Measurements from ENCODE around the gene TTLL13. TPM values are rescaled to one million over a fixed set of nuclear protein-coding genes. Genes with fewer than 3 reads are reported as not detected.
"Not testable (repeated sequence)": the region's sequence is repeated elsewhere in the genome, so short reads cannot be mapped to it uniquely, and the experiment has no call there.

The TTLL13 gene
- total RNA-seq, 1 donor from 2014 or later: 0.20 TPM

- peak; percentile 13 for ATAC-seq
- DNase-seq: no peak
- intact Hi-C loops (cut with micrococcal nuclease): no loop called here
These were observed 52.4 kb downstream of the TTLL13 start for GRCh38 chr15:90301707-90302300.

GRCh38 chr15:90305355-90305754 is 56.0 kb downstream of the TTLL13 start:
- ATAC-seq; DNase-seq; intact Hi-C loops (cut with micrococcal nuclease): not testable (repeated sequence)

- intact Hi-C loops (cut with micrococcal nuclease): no loop called here
- DNase-seq (no peak), ATAC-seq (no peak)
These were observed 56.6 kb downstream of the TTLL13 start for GRCh38 chr15:90305932-90306331.

GRCh38 chr15:90306560-90306959 is 57.2 kb downstream of the TTLL13 start:
- ATAC-seq (no peak), DNase-seq (no peak)
- intact Hi-C loops (cut with micrococcal nuclease): no loop called here

- intact Hi-C loops (cut with micrococcal nuclease): no loop called here
- no peak for ATAC-seq
- DNase-seq: no peak
These were observed 58.3 kb downstream of the TTLL13 start for GRCh38 chr15:90307661-90308060.

GRCh38 chr15:90309020-90309419 is 59.7 kb downstream of the TTLL13 start:
- intact Hi-C loops (cut with micrococcal nuclease): no loop called here
- DNase-seq (no peak), ATAC-seq (peak; percentile 22)

Other genes with a start within 250 kb of the TTLL13 start
- gene ZNF710, start 248.2 kb upstream of the TTLL13 start, total RNA-seq: 6.1 TPM
- gene IDH2, start 147.1 kb upstream of the TTLL13 start, total RNA-seq: 1,172 TPM
- 23.9 TPM for gene SEMA4B, start 48.2 kb upstream of the TTLL13 start, total RNA-seq
- gene CIB1, start 15.6 kb upstream of the TTLL13 start, total RNA-seq: 71.7 TPM
- 13.8 TPM for gene GDPGP1, start 15.3 kb upstream of the TTLL13 start, total RNA-seq
- 117 TPM for gene NGRN, start 16.1 kb downstream of the TTLL13 start, total RNA-seq
- 4.9 TPM for gene ZNF774, start 102.7 kb downstream of the TTLL13 start, total RNA-seq
- 35.4 TPM for gene IQGAP1, start 138.7 kb downstream of the TTLL13 start, total RNA-seq

All from left ventricle myocardium superior (tissue), 1 donor.